IPS-11a (cell line): ENCODE data around the gene GGTA1.

Source experiments
- H3K4me3 ChIP-seq: one replicate; pipeline ENCODE4 v1.5.1; 2013; ENCODE audit warnings: low read depth, low read length, control low read depth

GGTA1 gene

GRCh38 chr9:121500165-121500478 lies 478 bp upstream of the GGTA1 start:
- H3K4me3 ChIP-seq: no peak overlapping the region

- H3K4me3 ChIP-seq: peak overlapping the region; percentile 30
These were observed 542 bp downstream of the GGTA1 start for GRCh38 chr9:121499177-121499426.

GRCh38 chr9:121498487-121499176 lies 1.0 kb downstream of the GGTA1 start:
- no peak overlapping the region for H3K4me3 ChIP-seq

GRCh38 chr9:121498150-121498486 lies 1.5 kb downstream of the GGTA1 start:
- H3K4me3 ChIP-seq: no peak overlapping the region

GRCh38 chr9:121495976-121496375 lies 3.7 kb downstream of the GGTA1 start:
- no peak overlapping the region for H3K4me3 ChIP-seq

GRCh38 chr9:121494192-121494591 lies 5.5 kb downstream of the GGTA1 start:
- H3K4me3 ChIP-seq: no peak overlapping the region

- H3K4me3 ChIP-seq: no peak overlapping the region
These were observed 8.5 kb downstream of the GGTA1 start for GRCh38 chr9:121491111-121491510.

- H3K4me3 ChIP-seq: no peak overlapping the region
These were observed 10.3 kb downstream of the GGTA1 start for GRCh38 chr9:121489344-121489743.

GRCh38 chr9:121486043-121486442 lies 13.6 kb downstream of the GGTA1 start:
- H3K4me3 ChIP-seq: no peak overlapping the region

GRCh38 chr9:121485623-121486022 lies 14.0 kb downstream of the GGTA1 start:
- no peak overlapping the region for H3K4me3 ChIP-seq

GRCh38 chr9:121484651-121485446 lies 14.8 kb downstream of the GGTA1 start:
- no peak overlapping the region for H3K4me3 ChIP-seq

GRCh38 chr9:121483473-121484031 lies 16.1 kb downstream of the GGTA1 start:
- no peak overlapping the region for H3K4me3 ChIP-seq

GRCh38 chr9:121483049-121483448 lies 16.6 kb downstream of the GGTA1 start:
- H3K4me3 ChIP-seq: no peak overlapping the region

GRCh38 chr9:121478816-121479676 lies 20.6 kb downstream of the GGTA1 start:
- H3K4me3 ChIP-seq: no peak overlapping the region

GRCh38 chr9:121476156-121476555 lies 23.5 kb downstream of the GGTA1 start:
- H3K4me3 ChIP-seq: no peak overlapping the region

GRCh38 chr9:121474231-121474947 lies 25.3 kb downstream of the GGTA1 start:
- H3K4me3 ChIP-seq: no peak overlapping the region

GRCh38 chr9:121473229-121473628 lies 26.4 kb downstream of the GGTA1 start:
- H3K4me3 ChIP-seq: no peak overlapping the region

- no peak overlapping the region for H3K4me3 ChIP-seq
These were observed 27.2 kb downstream of the GGTA1 start for GRCh38 chr9:121472446-121472845.

GRCh38 chr9:121466142-121466541 lies 33.5 kb downstream of the GGTA1 start:
- no peak overlapping the region for H3K4me3 ChIP-seq

- H3K4me3 ChIP-seq: no peak overlapping the region
These were observed 34.7 kb downstream of the GGTA1 start for GRCh38 chr9:121464968-121465367.
